H9 (cell line): ENCODE results near the gene TRABD. TPM values are rescaled to one million over a fixed set of nuclear protein-coding genes. Genes with fewer than 3 reads are reported as not detected.

ENCODE experiments used
- DNase-seq: peaks from one replicate; pipeline ENCODE4 v3.0.0-alpha.2; 2017
- H2AFZ ChIP-seq: one replicate; pipeline ENCODE4 v1.6.1; 2013; ENCODE audit warnings: mild to moderate bottlenecking, low read length, control low read depth, moderate library complexity
- H2AK5ac ChIP-seq: 2 replicates; pipeline ENCODE4 v1.6.1; 2013; ENCODE audit warnings: low read length, control low read depth, mixed read lengths; ENCODE audit not compliant: insufficient read length
- H2BK120ac ChIP-seq: one replicate; pipeline ENCODE4 v1.6.1; 2013; ENCODE audit warnings: low read depth, mild to moderate bottlenecking, low read length, control low read depth, inconsistent platforms; ENCODE audit not compliant: poor library complexity, severe bottlenecking
- H2BK12ac ChIP-seq: 2 replicates; pipeline ENCODE4 v1.6.1; 2013; ENCODE audit warnings: low read length, control low read depth, mixed read lengths, low read depth; ENCODE audit not compliant: insufficient read length
- H2BK15ac ChIP-seq: 2 replicates; pipeline ENCODE4 v1.6.1; 2013; ENCODE audit warnings: low read depth, low read length, control low read depth
- H2BK20ac ChIP-seq: one replicate; pipeline ENCODE4 v1.6.1; 2013; ENCODE audit warnings: low read depth, mild to moderate bottlenecking, low read length, control low read depth, inconsistent platforms; ENCODE audit not compliant: poor library complexity, severe bottlenecking
- H2BK5ac ChIP-seq: 2 replicates; pipeline ENCODE4 v1.6.1; 2013; ENCODE audit warnings: low read length, control low read depth, mixed read lengths; ENCODE audit not compliant: insufficient read length
- H3K14ac ChIP-seq: 2 replicates; pipeline ENCODE4 v1.6.1; 2013; ENCODE audit warnings: low read length, control low read depth; ENCODE audit not compliant: insufficient read depth
- H3K18ac ChIP-seq: 2 replicates; pipeline ENCODE4 v1.6.1; 2013; ENCODE audit warnings: low read depth, mild to moderate bottlenecking, mixed read lengths, low read length, control low read depth; ENCODE audit not compliant: insufficient read length
- H3K23ac ChIP-seq: 2 replicates; pipeline ENCODE4 v1.6.1; 2013; ENCODE audit warnings: low read length, control low read depth, mixed read lengths, low read depth; ENCODE audit not compliant: insufficient read length
- H3K23me2 ChIP-seq: 2 replicates; pipeline ENCODE4 v1.6.1; 2013; ENCODE audit warnings: low read depth, mild to moderate bottlenecking, mixed read lengths, low read length, control low read depth; ENCODE audit not compliant: insufficient read length, poor library complexity, severe bottlenecking
- H3K27ac ChIP-seq: 2 replicates; pipeline ENCODE4 v1.5.1; 2013; ENCODE audit warnings: low read length, control low read depth, mixed read lengths, low read depth; ENCODE audit not compliant: insufficient read length
- H3K27me3 ChIP-seq: 2 replicates; pipeline ENCODE4 v1.6.1; 2013; ENCODE audit warnings: low read length, control low read depth, inconsistent platforms; ENCODE audit not compliant: insufficient read depth
- H3K4ac ChIP-seq: 2 replicates; pipeline ENCODE4 v1.6.1; 2013; ENCODE audit warnings: low read depth, mild to moderate bottlenecking, control low read depth, inconsistent platforms, low read length, moderate library complexity
- H3K4me1 ChIP-seq: 2 replicates; pipeline ENCODE4 v1.6.1; 2013; ENCODE audit warnings: low read length, control low read depth, inconsistent platforms; ENCODE audit not compliant: insufficient read depth
- H3K4me2 ChIP-seq: 2 replicates; pipeline ENCODE4 v1.6.1; 2013; ENCODE audit warnings: low read length, control low read depth, mixed read lengths; ENCODE audit not compliant: insufficient read length, insufficient read depth
- H3K56ac ChIP-seq: 2 replicates; pipeline ENCODE4 v1.6.1; 2013; ENCODE audit warnings: low read depth, mild to moderate bottlenecking, mixed read lengths, low read length, control low read depth; ENCODE audit not compliant: insufficient read length
- H3K79me1 ChIP-seq: 2 replicates; pipeline ENCODE4 v1.6.1; 2013; ENCODE audit warnings: low read depth, mild to moderate bottlenecking, moderate library complexity, low read length, control low read depth, inconsistent platforms; ENCODE audit not compliant: insufficient read depth, poor library complexity, severe bottlenecking
- H3K79me2 ChIP-seq: 2 replicates; pipeline ENCODE4 v1.6.1; 2013; ENCODE audit warnings: low read length, control low read depth, inconsistent platforms; ENCODE audit not compliant: insufficient read depth
- H3K9ac ChIP-seq: 2 replicates; pipeline ENCODE4 v1.6.1; 2013; ENCODE audit warnings: low read length, control low read depth, mixed read lengths; ENCODE audit not compliant: insufficient read length; ENCODE audit errors: extremely low read depth
- H3K9me3 ChIP-seq: one replicate; pipeline ENCODE4 v1.6.1; 2013; ENCODE audit warnings: low read depth, low read length, inconsistent platforms; ENCODE audit not compliant: control insufficient read depth
- H3T11ph ChIP-seq: one replicate; pipeline ENCODE4 v1.6.1; 2013; ENCODE audit warnings: mild to moderate bottlenecking, low read length, control low read depth, inconsistent platforms
- H4K20me1 ChIP-seq: one replicate; pipeline ENCODE4 v1.6.1; 2013; ENCODE audit not compliant: control insufficient read depth, insufficient read length, insufficient read depth
- H4K5ac ChIP-seq: 2 replicates; pipeline ENCODE4 v1.6.1; 2013; ENCODE audit warnings: low read depth, mild to moderate bottlenecking, mixed read lengths, low read length, control low read depth; ENCODE audit not compliant: insufficient read length
- H4K8ac ChIP-seq: replicated peaks from 2 replicates; pipeline ENCODE4 v1.6.1; 2013; ENCODE audit warnings: low read length, control low read depth, mixed read lengths, low read depth; ENCODE audit not compliant: insufficient read length
- H4K91ac ChIP-seq: 2 replicates; pipeline ENCODE4 v1.6.1; 2013; ENCODE audit warnings: low read depth, mild to moderate bottlenecking, moderate library complexity, mixed read lengths, low read length, control low read depth; ENCODE audit not compliant: insufficient read length
- H3K27ac Mint-ChIP-seq, 3 experiments: 2 replicates in 2 of 3; 3 replicates in 1 of 3; pipeline ENCODE4 v1.8.0; 2020 to 2021; ENCODE audit warnings: mixed read lengths in 3 of 3, mild to moderate bottlenecking in 1 of 3, moderate library complexity in 1 of 3
- H3K27me3 Mint-ChIP-seq: 2 replicates; pipeline ENCODE4 v1.8.0; 2021; ENCODE audit warnings: low read depth, mild to moderate bottlenecking, moderate library complexity, mixed read lengths
- H3K36me3 Mint-ChIP-seq, 3 experiments: 2 replicates in 2 of 3; 3 replicates in 1 of 3; pipeline ENCODE4 v1.8.0; 2020 to 2021; ENCODE audit warnings: low read depth in 3 of 3, mixed read lengths in 3 of 3; ENCODE audit not compliant: insufficient read depth in 1 of 3
- H3K4me1 Mint-ChIP-seq, 2 experiments: 2 replicates each; pipeline ENCODE4 v1.8.0; 2020; ENCODE audit warnings: mixed read lengths in 2 of 2
- H3K4me3 Mint-ChIP-seq, 2 experiments: 2 replicates in 1 of 2; 3 replicates in 1 of 2; pipeline ENCODE4 v1.8.0; 2020 to 2021; ENCODE audit warnings: mild to moderate bottlenecking in 2 of 2, mixed read lengths in 2 of 2, moderate library complexity in 1 of 2
- H3K9me3 Mint-ChIP-seq, 2 experiments: 2 replicates in 1 of 2; 3 replicates in 1 of 2; pipeline ENCODE4 v1.8.0; 2020; ENCODE audit warnings: mild to moderate bottlenecking in 2 of 2, mixed read lengths in 2 of 2, moderate library complexity in 1 of 2
- CTCF ChIP-seq: fragments of 200-600 bp; sonication (generic); conservative IDR thresholded peaks from 3 replicates; pipeline ENCODE4 v1.8.0; 2021; ENCODE audit warnings: antibody characterized with exemption, mild to moderate bottlenecking
- WGBS: extraction: QIAGEN DNeasy Blood & Tissue Kit; methylation state at CpG from one replicate; pipeline ENCODE4 v1.1.7; 2013; ENCODE audit warnings: missing lambda C conversion rate, low lambda C conversion rate, mixed read lengths; ENCODE audit not compliant: insufficient read length; ENCODE audit errors: extremely low coverage; 5-methylcytosine and 5-hydroxymethylcytosine counted together
- total RNA-seq: library from RNA; stranded (reverse); gene quantifications from 2 replicates; pipeline ENCODE4 v1.2.1, GENCODE V29; 2021

TRABD gene
- total RNA-seq, 1 experiment from 2014 or later: 47.8 TPM

GRCh38 chr22:50197000-50197800 is 11.5 kb downstream of the TRABD start:
- H3K27me3 ChIP-seq: no peaks in the 10 kb centered on the region
- H2AK5ac ChIP-seq: no peak overlapping the region
- H3K79me2 ChIP-seq: no peaks in the 10 kb centered on the region
- no peak overlapping the region for H4K8ac ChIP-seq
- peaks cover 1% of the 10 kb centered on the region for H4K20me1 ChIP-seq
- no peak overlapping the region for H3K4ac ChIP-seq
- no peak overlapping the region for H2BK12ac ChIP-seq
- H2AFZ ChIP-seq: no peak overlapping the region
- no peak overlapping the region for H3K9ac ChIP-seq
- peaks cover 13% of the 10 kb centered on the region for H3K23me2 ChIP-seq
- Mint-ChIP-seq H3K9me3 (no peaks in the 10 kb centered on the region), H3K4me3 (no peak overlapping the region), H3K4me1 (peaks cover 11 to 14% of the 10 kb centered on the region in 2 experiments), H3K27me3 (no peaks in the 10 kb centered on the region), H3K36me3 (peaks cover 3 to 19% (median 11%) of the 10 kb centered on the region in 3 experiments), H3K27ac (no peak overlapping the region)
- no peak for DNase-seq
- no peak overlapping the region for H3K23ac ChIP-seq
- H2BK120ac ChIP-seq: no peak overlapping the region
- H2BK15ac ChIP-seq: no peak overlapping the region
- H3K14ac ChIP-seq: no peak overlapping the region
- H3K9me3 ChIP-seq: no peaks in the 10 kb centered on the region
- H3K79me1 ChIP-seq: no peaks in the 10 kb centered on the region
- no peaks in the 10 kb centered on the region for H3K4me1 ChIP-seq
- H3K27ac ChIP-seq: no peak overlapping the region
- H3T11ph ChIP-seq: no peak overlapping the region
- H3K18ac ChIP-seq: no peak overlapping the region
- no peak for TF ChIP-seq CTCF
- no peak overlapping the region for H2BK20ac ChIP-seq
- H2BK5ac ChIP-seq: no peak overlapping the region
- no CpG with 5 or more reads among the region's 23 CpGs for whole genome bisulfite sequencing
- no peak overlapping the region for H3K56ac ChIP-seq
- H4K91ac ChIP-seq: no peak overlapping the region
- no peak overlapping the region for H3K4me2 ChIP-seq
- no peak overlapping the region for H4K5ac ChIP-seq
